GM13977 (cell line): ENCODE data around the gene PELO.

Experiments
- DNase-seq: peaks from one replicate; pipeline ENCODE4 v3.0.0; 2012; ENCODE audit warnings: low spot score
- in situ Hi-C: fragments of 300-500 bp; cut with MboI; formaldehyde crosslinking; loops from one replicate; pipeline ENCODE4 v1.12.0; 2022; ENCODE audit warnings: low sequenced_read_pairs, low pct_unique_long_range_greater_than_20kb, mixed read lengths, inconsistent platforms; ENCODE audit not compliant: unreplicated experiment
- TF ChIP-seq, protein P1 (sequence below): IDR thresholded peaks from 2 replicates; pipeline ENCODE4 v1.5.1; 2012; ENCODE audit warnings: mild to moderate bottlenecking, control low read depth; ENCODE audit not compliant: insufficient read depth; ENCODE audit errors: extremely low read depth, missing control alignments

The PELO gene

GRCh38 chr5:52746539-52746938 lies 41.2 kb upstream of the PELO start:
- TF ChIP-seq, protein P1, sequence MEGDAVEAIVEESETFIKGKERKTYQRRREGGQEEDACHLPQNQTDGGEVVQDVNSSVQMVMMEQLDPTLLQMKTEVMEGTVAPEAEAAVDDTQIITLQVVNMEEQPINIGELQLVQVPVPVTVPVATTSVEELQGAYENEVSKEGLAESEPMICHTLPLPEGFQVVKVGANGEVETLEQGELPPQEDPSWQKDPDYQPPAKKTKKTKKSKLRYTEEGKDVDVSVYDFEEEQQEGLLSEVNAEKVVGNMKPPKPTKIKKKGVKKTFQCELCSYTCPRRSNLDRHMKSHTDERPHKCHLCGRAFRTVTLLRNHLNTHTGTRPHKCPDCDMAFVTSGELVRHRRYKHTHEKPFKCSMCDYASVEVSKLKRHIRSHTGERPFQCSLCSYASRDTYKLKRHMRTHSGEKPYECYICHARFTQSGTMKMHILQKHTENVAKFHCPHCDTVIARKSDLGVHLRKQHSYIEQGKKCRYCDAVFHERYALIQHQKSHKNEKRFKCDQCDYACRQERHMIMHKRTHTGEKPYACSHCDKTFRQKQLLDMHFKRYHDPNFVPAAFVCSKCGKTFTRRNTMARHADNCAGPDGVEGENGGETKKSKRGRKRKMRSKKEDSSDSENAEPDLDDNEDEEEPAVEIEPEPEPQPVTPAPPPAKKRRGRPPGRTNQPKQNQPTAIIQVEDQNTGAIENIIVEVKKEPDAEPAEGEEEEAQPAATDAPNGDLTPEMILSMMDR: no peak
- DNase-seq: no peak
- in situ Hi-C loops: no loop called here

DNA sequence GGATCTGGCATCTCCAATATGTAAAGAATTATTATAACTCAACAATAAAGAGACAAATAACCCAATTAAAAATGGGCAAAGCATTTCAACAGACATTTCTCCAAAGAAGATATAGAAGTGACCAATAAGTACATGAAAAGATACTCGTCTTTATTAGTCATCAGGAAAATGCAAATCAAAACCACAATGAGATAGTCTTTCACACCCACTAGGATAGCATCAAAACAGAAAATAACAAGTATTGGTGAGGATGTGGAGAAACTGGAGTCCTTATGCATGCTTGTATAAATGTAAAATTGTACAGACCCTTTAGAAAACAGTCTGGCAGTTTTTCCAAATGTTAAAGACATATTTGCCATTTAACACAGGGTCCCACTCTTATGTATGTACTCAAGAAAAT lies 39.1 kb upstream of the PELO start:
- no peak for DNase-seq
- TF ChIP-seq, protein P1: no peak
- in situ Hi-C loops: no loop called here

DNA sequence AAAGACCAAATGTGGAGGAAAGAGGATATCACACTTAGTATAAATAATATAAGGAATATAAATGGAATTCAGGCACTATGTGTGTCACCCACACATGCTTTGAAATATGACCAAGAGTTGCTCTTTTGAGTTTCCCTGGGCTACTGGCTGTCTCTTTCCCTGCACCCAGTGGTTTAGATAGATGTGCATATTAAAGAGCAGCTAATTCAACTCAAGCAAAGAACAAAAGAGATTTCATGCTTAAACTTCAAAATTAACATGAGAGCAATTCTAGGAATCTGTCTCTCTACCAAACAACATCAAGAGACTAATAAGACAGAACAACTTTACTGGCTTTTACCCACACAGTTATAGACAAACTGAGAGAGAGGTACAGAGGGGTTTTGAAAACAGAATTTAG lies 38.0 kb upstream of the PELO start:
- TF ChIP-seq, protein P1: no peak
- no peak for DNase-seq
- in situ Hi-C loops: no loop called here

- in situ Hi-C loops: no loop called here
- no peak for DNase-seq
- TF ChIP-seq, protein P1: no peak
Observed at GRCh38 chr5:52751137-52751536, 36.6 kb upstream of the PELO start.

DNA sequence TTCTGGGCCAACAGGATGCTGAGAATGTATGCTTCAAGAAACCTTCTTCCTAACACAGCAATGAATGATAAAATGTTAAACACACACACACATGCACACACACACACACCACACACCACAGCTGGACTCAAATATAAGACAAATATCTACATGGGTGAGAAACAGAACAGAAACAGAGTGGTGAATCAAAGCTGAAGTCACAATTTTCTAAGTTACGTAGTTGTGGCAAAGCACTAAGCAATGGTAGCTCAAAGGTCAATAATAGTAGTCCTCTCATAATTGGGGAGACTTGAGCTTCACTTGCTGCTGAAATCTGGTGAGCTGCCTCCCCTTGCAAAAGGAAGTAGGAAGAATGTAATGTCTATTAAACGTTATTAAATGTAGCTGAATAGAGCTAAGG lies 33.7 kb upstream of the PELO start:
- TF ChIP-seq, protein P1: no peak
- in situ Hi-C loops: no loop called here
- no peak for DNase-seq

DNA sequence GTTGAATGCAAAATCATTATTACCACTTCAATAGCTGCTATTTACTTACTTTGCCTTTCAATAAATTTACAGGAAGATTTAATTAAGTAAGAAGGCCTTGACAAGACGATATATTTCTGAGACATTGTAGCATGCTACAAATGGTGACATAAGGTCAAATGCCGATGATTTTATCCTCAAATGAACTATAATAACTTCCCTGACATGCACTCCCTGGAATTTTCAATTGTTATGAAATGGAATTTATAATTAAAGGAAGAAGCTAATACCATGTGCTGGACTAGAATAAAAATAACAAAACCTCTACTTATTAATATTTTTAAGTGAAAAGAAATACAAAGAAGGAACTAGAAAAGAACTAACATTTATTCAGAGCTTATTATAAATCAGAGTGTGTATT lies 30.2 kb upstream of the PELO start:
- TF ChIP-seq, protein P1: no peak
- DNase-seq: no peak
- in situ Hi-C loops: no loop called here

DNA sequence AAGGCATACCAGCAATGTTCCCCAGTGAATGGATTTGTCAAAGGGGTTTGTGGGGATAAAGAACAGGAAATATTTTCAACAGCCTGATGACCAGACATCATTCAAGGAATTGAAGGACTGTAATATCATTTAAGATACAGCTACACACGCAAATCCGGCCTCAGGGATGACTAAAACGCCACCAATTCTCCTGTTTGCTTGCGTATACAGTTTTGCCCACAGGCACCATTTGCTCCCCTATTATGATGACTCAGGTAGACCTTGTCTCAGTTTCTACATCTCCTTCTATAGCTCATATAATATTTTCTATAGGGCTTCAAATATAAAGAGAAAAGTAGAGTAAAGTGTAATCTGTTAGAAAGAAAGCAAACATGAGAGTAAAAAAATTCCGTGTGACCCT lies 29.7 kb upstream of the PELO start:
- in situ Hi-C loops: no loop called here
- no peak for DNase-seq
- TF ChIP-seq, protein P1: no peak
